SK-N-MC (cell line): Measurements from ENCODE around the gene HADHA.

Source experiments
- EZH2 ChIP-seq: fragments of 200-600 bp; sonication (generic); IDR thresholded peaks from one replicate; pipeline ENCODE4 v1.6.1; 2017; ENCODE audit warnings: antibody characterized with exemption
- FOXP2 ChIP-seq: optimal IDR thresholded peaks from 2 replicates; pipeline ENCODE3; 2011; ENCODE audit warnings: mild to moderate bottlenecking, moderate library complexity; ENCODE audit not compliant: insufficient read depth; ENCODE audit errors: extremely low read length, control extremely low read depth
- POLR2AphosphoS5 ChIP-seq: IDR thresholded peaks from 2 replicates; pipeline ENCODE4 v1.6.1; 2012; ENCODE audit warnings: mild to moderate bottlenecking, low read depth, low read length, borderline replicate concordance

DNA sequence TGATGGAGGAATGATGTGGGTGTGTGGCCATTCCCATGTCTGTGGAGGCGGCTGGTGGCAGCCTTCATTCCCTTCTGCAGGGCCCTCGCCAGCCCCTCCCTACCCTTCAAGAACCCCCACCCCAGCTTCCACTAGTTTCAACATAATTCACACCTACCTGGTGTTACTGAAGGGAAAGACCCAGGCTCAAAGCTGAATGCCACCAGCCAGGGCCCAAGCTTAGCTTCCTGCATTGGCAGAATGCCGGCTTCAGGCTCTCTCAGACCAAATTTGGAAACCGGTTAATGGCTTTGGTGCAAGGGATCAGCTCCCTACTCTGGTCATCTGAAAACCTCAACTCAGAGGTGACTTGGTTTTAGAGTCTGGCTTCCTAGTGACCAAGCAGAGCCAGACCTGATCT is 54.7 kb downstream of the HADHA start:
- TF ChIP-seq EZH2 (no peak), POLR2AphosphoS5 (0 out of 2 replicates have a peak, but pooled peaks have one; percentile 22), FOXP2 (no peak)
